Glutamatergic neuron (in vitro differentiated cells): ENCODE data around the gene TVP23A. TPM values are rescaled to one million over a fixed set of nuclear protein-coding genes. Genes with fewer than 3 reads are reported as not detected.

Experiments used
- DNase-seq: peaks from one replicate; pipeline ENCODE4 v3.0.0; 2022
- H3K27ac Mint-ChIP-seq: one replicate; pipeline ENCODE4 v1.8.0; 2020; ENCODE audit warnings: mild to moderate bottlenecking, mixed read lengths, inconsistent platforms; ENCODE audit not compliant: unreplicated experiment
- H3K27me3 Mint-ChIP-seq: one replicate; pipeline ENCODE4 v1.8.0; 2020; ENCODE audit warnings: mild to moderate bottlenecking, moderate library complexity, mixed read lengths, inconsistent platforms; ENCODE audit not compliant: unreplicated experiment
- H3K36me3 Mint-ChIP-seq: one replicate; pipeline ENCODE4 v1.8.0; 2020; ENCODE audit warnings: mild to moderate bottlenecking, mixed read lengths, inconsistent platforms; ENCODE audit not compliant: unreplicated experiment
- H3K4me1 Mint-ChIP-seq: one replicate; pipeline ENCODE4 v1.8.0; 2020; ENCODE audit warnings: mild to moderate bottlenecking, low read depth, mixed read lengths, inconsistent platforms; ENCODE audit not compliant: unreplicated experiment
- H3K4me3 Mint-ChIP-seq: one replicate; pipeline ENCODE4 v1.8.0; 2020; ENCODE audit warnings: mild to moderate bottlenecking, mixed read lengths, inconsistent platforms; ENCODE audit not compliant: unreplicated experiment
- H3K9me3 Mint-ChIP-seq: one replicate; pipeline ENCODE4 v1.8.0; 2020; ENCODE audit warnings: mild to moderate bottlenecking, moderate library complexity, mixed read lengths, inconsistent platforms; ENCODE audit not compliant: unreplicated experiment
- total RNA-seq: library from RNA; stranded (reverse); fragmentation: NEBNext Ultra II Directional; extraction: Animal tissue kit (Norgen Biotek cat#: 25700); gene quantifications from one replicate; pipeline ENCODE4 v1.2.1, GENCODE V29; 2021; ENCODE audit not compliant: unreplicated experiment
- TF ChIP-seq, protein P1 (sequence below): fragments of 200-600 bp; sonication (generic); IDR thresholded peaks from one replicate; pipeline ENCODE4 v1.5.0; 2021; ENCODE audit not compliant: partially characterized antibody, unreplicated experiment

Gene TVP23A
- total RNA-seq, 1 donor from 2014 or later: 8.4 TPM

DNA sequence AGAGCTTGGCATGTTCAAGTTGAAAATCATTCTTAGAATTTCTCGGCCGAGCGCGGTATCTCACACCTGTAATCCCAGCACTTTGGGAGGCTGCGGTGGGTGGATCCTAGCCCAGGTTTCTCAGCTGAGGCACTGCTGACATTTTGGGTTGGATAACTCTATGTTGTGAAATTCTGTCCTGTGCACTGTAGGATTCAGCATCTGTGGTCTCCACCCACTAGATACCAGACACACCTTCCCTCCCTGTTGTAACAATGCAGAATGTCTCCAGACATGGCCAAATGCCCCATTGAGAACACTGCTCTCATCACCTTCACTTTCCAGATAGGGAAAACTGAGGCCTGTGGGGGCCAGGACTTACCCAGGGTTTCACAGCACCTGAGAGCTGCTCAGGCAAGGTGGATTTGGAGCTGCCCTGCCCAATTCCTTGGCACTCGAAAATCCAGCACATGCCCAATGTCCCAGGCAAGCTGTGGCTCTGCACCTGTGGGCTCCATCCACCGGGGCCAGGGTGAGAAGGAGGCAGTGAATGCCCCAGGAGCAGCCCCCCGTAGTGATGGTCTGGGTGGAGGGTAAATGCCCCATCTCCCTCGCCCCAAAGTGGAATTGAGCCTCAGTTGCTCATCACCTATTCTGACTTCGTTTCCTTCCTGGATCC lies 20.2 kb upstream of the TVP23A start:
- Mint-ChIP-seq H3K27me3 (peaks cover 4% of the 10 kb centered on the region), H3K27ac (peak overlapping the region; percentile 53), H3K9me3 (no peaks in the 10 kb centered on the region)

DNA sequence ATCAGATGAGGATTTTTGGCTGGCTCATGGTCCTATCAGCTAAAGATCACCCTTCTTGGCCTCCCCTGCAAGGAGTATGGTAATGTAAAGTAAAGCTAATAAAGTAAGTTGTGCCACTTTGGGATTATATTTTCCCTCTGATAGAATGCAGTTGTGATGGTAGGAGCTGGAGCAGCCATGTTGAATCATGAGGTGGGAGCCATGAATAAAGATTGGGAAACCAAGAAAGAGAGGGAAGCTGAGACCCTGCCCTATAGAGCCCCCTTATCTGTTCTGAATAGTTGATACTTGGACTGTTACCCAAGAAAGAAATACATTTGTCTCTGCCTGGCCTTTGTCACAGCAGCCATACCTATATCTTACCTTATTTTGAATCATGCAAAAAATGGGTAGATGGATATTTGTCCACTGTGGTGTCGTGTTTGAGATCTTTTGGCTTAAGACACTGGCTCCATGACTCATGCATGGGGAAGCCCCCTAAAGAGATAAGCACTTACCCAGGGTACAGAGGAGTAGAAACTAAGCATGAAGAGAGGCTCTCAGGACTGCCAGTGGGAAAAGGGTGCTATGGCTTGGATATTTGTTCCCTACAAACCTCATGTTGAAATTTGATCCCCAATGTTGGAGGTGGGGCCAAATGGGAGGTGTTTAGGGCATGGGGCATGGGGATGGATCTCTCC lies 17.7 kb upstream of the TVP23A start:
- Mint-ChIP-seq H3K36me3 (no peaks in the 10 kb centered on the region), H3K9me3 (no peaks in the 10 kb centered on the region), H3K27ac (no peak overlapping the region), H3K4me3 (no peak overlapping the region), H3K27me3 (peaks cover 4% of the 10 kb centered on the region), H3K4me1 (peaks cover 6% of the 10 kb centered on the region)
- DNase-seq: no peak
- TF ChIP-seq, protein P1, sequence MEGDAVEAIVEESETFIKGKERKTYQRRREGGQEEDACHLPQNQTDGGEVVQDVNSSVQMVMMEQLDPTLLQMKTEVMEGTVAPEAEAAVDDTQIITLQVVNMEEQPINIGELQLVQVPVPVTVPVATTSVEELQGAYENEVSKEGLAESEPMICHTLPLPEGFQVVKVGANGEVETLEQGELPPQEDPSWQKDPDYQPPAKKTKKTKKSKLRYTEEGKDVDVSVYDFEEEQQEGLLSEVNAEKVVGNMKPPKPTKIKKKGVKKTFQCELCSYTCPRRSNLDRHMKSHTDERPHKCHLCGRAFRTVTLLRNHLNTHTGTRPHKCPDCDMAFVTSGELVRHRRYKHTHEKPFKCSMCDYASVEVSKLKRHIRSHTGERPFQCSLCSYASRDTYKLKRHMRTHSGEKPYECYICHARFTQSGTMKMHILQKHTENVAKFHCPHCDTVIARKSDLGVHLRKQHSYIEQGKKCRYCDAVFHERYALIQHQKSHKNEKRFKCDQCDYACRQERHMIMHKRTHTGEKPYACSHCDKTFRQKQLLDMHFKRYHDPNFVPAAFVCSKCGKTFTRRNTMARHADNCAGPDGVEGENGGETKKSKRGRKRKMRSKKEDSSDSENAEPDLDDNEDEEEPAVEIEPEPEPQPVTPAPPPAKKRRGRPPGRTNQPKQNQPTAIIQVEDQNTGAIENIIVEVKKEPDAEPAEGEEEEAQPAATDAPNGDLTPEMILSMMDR: no peak

More for the DNA sequence above, 20.2 kb upstream of the TVP23A start:
- DNase-seq: no peak
- H3K36me3 Mint-ChIP-seq: no peaks in the 10 kb centered on the region
- TF ChIP-seq, protein P1: no peak
- H3K4me3 Mint-ChIP-seq: no peak overlapping the region
- peaks cover 6% of the 10 kb centered on the region for H3K4me1 Mint-ChIP-seq

DNA sequence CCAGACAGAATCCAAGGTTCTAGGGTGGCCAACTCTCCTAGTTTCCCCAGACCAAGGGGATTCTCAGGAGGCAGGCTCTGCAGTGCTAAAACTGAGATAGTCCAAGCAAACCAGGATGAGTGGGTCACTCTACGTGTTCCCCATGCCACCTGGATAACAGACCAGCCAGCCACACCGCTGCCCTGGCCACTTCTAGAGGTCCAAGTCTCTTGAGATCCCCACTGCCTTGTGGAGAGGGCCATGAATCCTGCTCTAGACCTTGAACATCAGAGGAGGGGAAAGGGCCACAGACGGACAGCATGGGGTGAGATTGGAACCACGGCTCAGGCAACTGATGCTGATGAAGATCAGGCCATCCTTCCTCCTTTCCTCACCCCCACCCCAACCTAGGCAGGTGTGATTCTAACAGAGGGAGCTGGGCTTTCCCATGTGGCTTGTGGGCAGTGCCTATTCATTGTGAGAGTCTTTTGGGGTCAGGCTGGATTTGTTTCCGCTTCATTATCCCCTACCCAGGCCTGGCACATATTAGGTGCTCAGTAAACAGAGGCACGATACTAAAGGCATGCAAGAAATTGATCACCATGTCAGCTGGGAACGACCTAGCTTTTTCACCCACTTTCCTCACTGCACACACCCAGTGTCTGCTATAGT lies 16.8 kb upstream of the TVP23A start:
- peaks cover 4% of the 10 kb centered on the region for H3K4me1 Mint-ChIP-seq
- no peak overlapping the region for H3K4me3 Mint-ChIP-seq
- DNase-seq: no peak
- no peak overlapping the region for H3K27ac Mint-ChIP-seq
- TF ChIP-seq, protein P1: no peak
- H3K36me3 Mint-ChIP-seq: no peaks in the 10 kb centered on the region
- H3K9me3 Mint-ChIP-seq: no peaks in the 10 kb centered on the region
- peaks cover 4% of the 10 kb centered on the region for H3K27me3 Mint-ChIP-seq

DNA sequence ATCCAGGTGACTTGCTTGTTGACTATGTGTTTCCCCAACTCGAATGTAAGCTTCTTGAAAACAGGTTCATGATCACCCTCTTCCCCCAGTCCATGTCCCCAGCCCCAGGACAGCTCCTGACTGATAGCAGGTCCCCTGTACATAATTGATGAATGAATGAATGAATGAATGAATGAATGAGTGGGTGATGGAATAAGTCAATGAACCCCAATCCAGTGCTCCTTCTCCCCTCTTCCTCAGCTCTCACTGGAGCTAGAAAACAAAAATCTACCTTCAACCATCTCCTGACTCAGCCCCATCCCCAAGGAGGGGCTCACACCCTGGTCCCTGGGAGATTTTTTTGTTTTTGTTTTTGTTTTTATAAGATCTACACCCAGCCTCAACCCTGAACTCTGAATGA lies 16.2 kb upstream of the TVP23A start:
- Mint-ChIP-seq H3K36me3 (no peaks in the 10 kb centered on the region), H3K27me3 (peaks cover 6% of the 10 kb centered on the region), H3K4me3 (no peak overlapping the region), H3K27ac (no peak overlapping the region), H3K4me1 (peaks cover 4% of the 10 kb centered on the region), H3K9me3 (no peaks in the 10 kb centered on the region)
- TF ChIP-seq, protein P1: no peak
- no peak for DNase-seq

DNA sequence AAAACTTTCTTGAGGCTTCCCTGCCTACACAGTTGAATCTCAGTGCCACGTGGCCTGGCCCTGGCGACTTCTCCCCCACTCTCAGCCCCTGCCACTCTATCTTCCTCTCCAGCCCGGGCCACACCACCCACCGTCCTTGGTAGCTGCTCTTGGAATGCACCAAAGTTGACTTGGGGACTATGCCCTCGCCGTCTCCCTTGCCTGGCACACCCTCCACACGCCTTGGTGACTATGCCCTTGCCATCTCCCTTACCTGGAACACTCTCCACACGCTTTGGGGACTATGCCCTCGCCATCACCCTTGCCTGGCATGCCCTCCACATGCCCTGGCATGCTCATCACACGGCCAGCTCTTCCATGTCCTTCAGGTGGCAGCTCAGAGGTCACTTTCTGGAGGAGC lies 15.5 kb upstream of the TVP23A start:
- H3K27ac Mint-ChIP-seq: no peak overlapping the region
- no peak overlapping the region for H3K4me3 Mint-ChIP-seq

More for the DNA sequence above, 15.5 kb upstream of the TVP23A start:
- peaks cover under 1% of the 10 kb centered on the region for H3K4me1 Mint-ChIP-seq
- no peaks in the 10 kb centered on the region for H3K36me3 Mint-ChIP-seq
- no peaks in the 10 kb centered on the region for H3K9me3 Mint-ChIP-seq
- DNase-seq: no peak
- TF ChIP-seq, protein P1: no peak
- peaks cover 6% of the 10 kb centered on the region for H3K27me3 Mint-ChIP-seq
